ENCODE results near the gene TNPO1.
A peak's percentile ranks its signal among the peaks of the same experiment; 100 is the strongest.

Gene TNPO1

GRCh38 chr5:72936893-72937292 is 120.4 kb downstream of the TNPO1 start:
- DNase-seq, result no peak

GRCh38 chr5:72937517-72938061 is 121.1 kb downstream of the TNPO1 start:
- DNase-seq, result no peak

- DNase-seq, result no peak
Measured at GRCh38 chr5:72938206-72938605, 121.7 kb downstream of the TNPO1 start.

- DNase-seq, result no peak
Measured at GRCh38 chr5:72940082-72940481, 123.6 kb downstream of the TNPO1 start.

- no peak for DNase-seq
Measured at GRCh38 chr5:72943307-72943706, 126.8 kb downstream of the TNPO1 start.

GRCh38 chr5:72947498-72947897 is 131.0 kb downstream of the TNPO1 start:
- DNase-seq, result no peak

- DNase-seq, result no peak
Measured at GRCh38 chr5:72949481-72949880, 133.0 kb downstream of the TNPO1 start.

- DNase-seq, result no peak
Measured at GRCh38 chr5:72951671-72952468, 135.4 kb downstream of the TNPO1 start.

- no peak for DNase-seq
Measured at GRCh38 chr5:72954389-72954788, 137.9 kb downstream of the TNPO1 start.

- no peak for DNase-seq
Measured at GRCh38 chr5:72955143-72955767, 138.8 kb downstream of the TNPO1 start.

- peak; percentile 97 for DNase-seq
Measured at GRCh38 chr5:72955768-72956323, 139.4 kb downstream of the TNPO1 start, which contains the start of gene FCHO2. Gene FCHO2 (plus strand): TSS chr5:72956041. CDS start chr5:72956097, 56 bp downstream.

GRCh38 chr5:72956324-72957140 is 140.1 kb downstream of the TNPO1 start:
- DNase-seq, result peak; percentile 16

- no peak for DNase-seq
Measured at GRCh38 chr5:72957337-72957736, 140.9 kb downstream of the TNPO1 start.

- DNase-seq, result no peak
Measured at GRCh38 chr5:72959257-72959656, 142.8 kb downstream of the TNPO1 start.

Measured in activated gamma-delta T cell treated with Interleukin-2 at 50 U/mL for 16 hours (primary cell).